Measurements from ENCODE around the gene SIPA1L3. TPM values are rescaled to one million over a fixed set of nuclear protein-coding genes. Genes with fewer than 3 reads are reported as not detected.

Gene SIPA1L3
- total and polyA plus RNA-seq, 10 of the 15 experiments (the other 5 are each of a cell fraction or from before 2014, with no cell fraction given): 0.24 to 66.2 (median 19.1) TPM

GRCh38 chr19:37964109-37964508, 57.1 kb downstream of the SIPA1L3 start (continued):
- TF ChIP-seq SMARCA5 (IDR thresholded peaks at IDR 0.05) (no peak), ETV6 (conservative IDR thresholded peaks at IDR 0.05 in 1 of 2, IDR thresholded peaks at IDR 0.05 in 1 of 2; ENCODE audit: borderline replicate concordance in 1 of 2, low read depth in 1 of 2) (no peak), ELK1 (IDR thresholded peaks at IDR 0.05; ENCODE audit: low read depth, low read length) (no peak), ZSCAN29 (IDR thresholded peaks at IDR 0.05) (no peak), NR2F1 (conservative IDR thresholded peaks at IDR 0.05) (no peak), NFYA (IDR thresholded peaks at IDR 0.05; ENCODE audit: borderline replicate concordance, low read depth, low read length) (no peak), CUX1 (IDR thresholded peaks at IDR 0.05; ENCODE audit: insufficient replicate concordance, low read depth, low read length) (no peak), BHLHE40 (IDR thresholded peaks at IDR 0.05; ENCODE audit: borderline replicate concordance in 1 of 2, low read depth in 2 of 2, low read length in 1 of 2) (no peak), MEF2B (IDR thresholded peaks at IDR 0.05; ENCODE audit: partially characterized antibody, poor library complexity, severe bottlenecking) (no peak), SMC3 (IDR thresholded peaks at IDR 0.05; ENCODE audit: borderline replicate concordance, low read length) (no peak)

Measured in GM12878 (cell line).